ENCODE measurements around the gene GPR50. TPM values are rescaled to one million over a fixed set of nuclear protein-coding genes. Genes with fewer than 3 reads are reported as not detected.

The GPR50 gene
- total and polyA plus RNA-seq, 2 of the 13 experiments (the other 11 are each of a cell fraction or from before 2014, with no cell fraction given): not detected

Small RNA genes lying within 50 kb of the gene (microRNA-seq; reads per million reads assigned to microRNA genes)
- not detected for gene MIR4330

Small RNA genes lying within 50 kb of the gene (small RNA-seq; reads per million reads assigned to genes)
- gene MIR4330 (ENCODE audit: insufficient read depth in 2 of 3, insufficient read length in 3 of 3, low read depth in 2 of 3, low replicate concordance in 1 of 3): 0 reads per million in 3 experiments

Other genes with a start within 250 kb of the GPR50 start
- gene HMGB3, start 193.2 kb upstream of the GPR50 start, total RNA-seq (2016; rRNA removed; fragmentation: Illumina TruSeq; extraction: Trizol): 87.1 and 119 TPM in 2 replicates
- gene HMGB3, start 193.2 kb upstream of the GPR50 start, polyA plus RNA-seq (2011; rRNA removed): 5.9 and 8.5 TPM in 2 replicates
- gene VMA21, start 220.6 kb downstream of the GPR50 start, total RNA-seq (2016; rRNA removed; fragmentation: Illumina TruSeq; extraction: Trizol): 42.4 and 53.0 TPM in 2 replicates
- 16.8 and 20.9 TPM in 2 replicates for gene VMA21, start 220.6 kb downstream of the GPR50 start, polyA plus RNA-seq (2011; rRNA removed)